SW 1271 (cell line): ENCODE results near the gene REEP3.
A peak's percentile ranks its signal among the peaks of the same experiment; 100 is the strongest.

Experiments
- DNase-seq, 2 experiments: peaks; one replicate each; lab custom pipeline; 2025; lab: John Stamatoyannopoulos, UW

Gene REEP3

GRCh38 chr10:63588436-63589167, 67.4 kb downstream of the REEP3 start:
- no peak for DNase-seq

- no peak for DNase-seq
Measured at GRCh38 chr10:63591600-63592379, 70.6 kb downstream of the REEP3 start.

GRCh38 chr10:63593576-63593975, 72.4 kb downstream of the REEP3 start:
- DNase-seq = no peak

GRCh38 chr10:63595072-63595471, 73.9 kb downstream of the REEP3 start:
- no peak for DNase-seq

GRCh38 chr10:63596924-63597323, 75.7 kb downstream of the REEP3 start:
- DNase-seq = no peak

- no peak for DNase-seq
Measured at GRCh38 chr10:63600540-63600939, 79.3 kb downstream of the REEP3 start.

- DNase-seq = no peak
Measured at GRCh38 chr10:63603709-63604445, 82.7 kb downstream of the REEP3 start.

- no peak for DNase-seq
Measured at GRCh38 chr10:63605197-63605967, 84.2 kb downstream of the REEP3 start.

- DNase-seq = no peak
Measured at GRCh38 chr10:63608511-63608910, 87.3 kb downstream of the REEP3 start.

GRCh38 chr10:63611078-63611477, 89.9 kb downstream of the REEP3 start:
- no peak for DNase-seq

GRCh38 chr10:63614371-63614891, 93.2 kb downstream of the REEP3 start:
- no peak for DNase-seq

- DNase-seq = no peak
Measured at GRCh38 chr10:63618552-63618951, 97.4 kb downstream of the REEP3 start.

GRCh38 chr10:63619426-63619825, 98.2 kb downstream of the REEP3 start:
- no peak for DNase-seq

GRCh38 chr10:63622097-63622496, 100.9 kb downstream of the REEP3 start:
- DNase-seq = no peak

GRCh38 chr10:63624701-63625100, 103.5 kb downstream of the REEP3 start:
- DNase-seq = no peak

GRCh38 chr10:63627396-63627795, 106.2 kb downstream of the REEP3 start:
- no peak for DNase-seq

- DNase-seq = no peak
Measured at GRCh38 chr10:63627881-63628296, 106.7 kb downstream of the REEP3 start.

GRCh38 chr10:63628526-63629362, 107.5 kb downstream of the REEP3 start:
- DNase-seq = no peak

- DNase-seq = peak; percentile 82 to 96
Measured at GRCh38 chr10:63629363-63630084, 108.3 kb downstream of the REEP3 start.
